Forelimb muscle (tissue), 1 donor: ENCODE data around the gene KLHL21. TPM values are rescaled to one million over a fixed set of nuclear protein-coding genes. Genes with fewer than 3 reads are reported as not detected.
"Not testable (repeated sequence)": the region's sequence is repeated elsewhere in the genome, so short reads cannot be mapped to it uniquely, and the experiment has no call there.

Experiments
- DNase-seq: peaks from one replicate; pipeline ENCODE4 v3.0.0-alpha.2; 2013; ENCODE audit warnings: low read depth
- polyA plus RNA-seq: library from polyadenylated mRNA; unstranded; fragments of 120-200 nt; gene quantifications from one replicate; pipeline ENCODE4 v1.2.1, GENCODE V29; 2013; ENCODE audit not compliant: insufficient read length

The KLHL21 gene
- polyA plus RNA-seq, 1 donor = 41.1 TPM

- no peak for DNase-seq
These were observed 2.1 kb downstream of the KLHL21 start for GRCh38 chr1:6600410-6601048.

GRCh38 chr1:6599991-6600390 is 2.7 kb downstream of the KLHL21 start:
- DNase-seq = not testable (repeated sequence)

GRCh38 chr1:6599141-6599975 is 3.3 kb downstream of the KLHL21 start:
- DNase-seq = no peak

GRCh38 chr1:6597777-6598131 is 4.9 kb downstream of the KLHL21 start:
- no peak for DNase-seq

- no peak for DNase-seq
These were observed 5.5 kb downstream of the KLHL21 start for GRCh38 chr1:6596886-6597776.

GRCh38 chr1:6596351-6596750 is 6.3 kb downstream of the KLHL21 start:
- no peak for DNase-seq

- DNase-seq = no peak
These were observed 7.5 kb downstream of the KLHL21 start for GRCh38 chr1:6594977-6595740.

- DNase-seq = no peak
These were observed 8.9 kb downstream of the KLHL21 start for GRCh38 chr1:6593810-6594209.

GRCh38 chr1:6592865-6593593 is 9.6 kb downstream of the KLHL21 start:
- no peak for DNase-seq

GRCh38 chr1:6592441-6592840 is 10.2 kb downstream of the KLHL21 start:
- DNase-seq = no peak

- no peak for DNase-seq
These were observed 11.0 kb downstream of the KLHL21 start for GRCh38 chr1:6591644-6592043.

- DNase-seq = no peak
These were observed 11.4 kb downstream of the KLHL21 start for GRCh38 chr1:6591222-6591621.

- no peak for DNase-seq
These were observed 12.6 kb downstream of the KLHL21 start for GRCh38 chr1:6590046-6590445.

- DNase-seq = no peak
These were observed 13.7 kb downstream of the KLHL21 start for GRCh38 chr1:6588893-6589520.

GRCh38 chr1:6588128-6588892 is 14.4 kb downstream of the KLHL21 start:
- no peak for DNase-seq

GRCh38 chr1:6587261-6588005 is 15.2 kb downstream of the KLHL21 start:
- no peak for DNase-seq

GRCh38 chr1:6586404-6586816 is 16.3 kb downstream of the KLHL21 start:
- no peak for DNase-seq

- DNase-seq = no peak
These were observed 16.8 kb downstream of the KLHL21 start for GRCh38 chr1:6585841-6586240.
